NCI-H460 (cell line): ENCODE data around the gene MMAA. TPM values are rescaled to one million over a fixed set of nuclear protein-coding genes. Genes with fewer than 3 reads are reported as not detected.

Experiments used
- DNase-seq: peaks from one replicate; pipeline ENCODE4 v3.0.0-alpha.2; 2016; ENCODE audit warnings: low read depth; ENCODE audit errors: extremely low read depth
- total RNA-seq: library from RNA; depleted of rRNA; stranded (reverse); fragments of >200 nt; shearing (Covaris generic); gene quantifications from 2 replicates; pipeline ENCODE4 v1.2.3, GENCODE V29; 2014; rRNA removed

MMAA gene
- total RNA-seq, 1 experiment from 2014 or later, result 2.5 TPM

DNA sequence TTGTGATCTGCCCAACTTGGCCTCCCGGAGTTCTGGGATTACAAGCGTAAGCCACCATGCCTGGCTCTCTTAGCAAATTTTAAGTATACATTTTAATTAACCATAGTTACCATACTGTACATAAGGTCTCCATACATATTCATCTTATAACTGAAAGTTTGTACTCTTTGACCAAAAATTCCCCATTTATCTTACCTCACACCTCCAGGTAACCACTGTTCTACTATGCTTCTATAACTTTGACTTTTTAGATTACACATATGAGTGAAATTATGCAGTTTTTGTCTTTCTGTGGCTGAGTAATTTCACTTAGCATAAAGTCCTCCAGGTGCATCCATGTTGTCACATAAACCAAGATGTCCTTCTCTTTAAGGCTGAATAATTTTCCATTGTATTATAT is 78.1 kb downstream of the MMAA start:
- no peak for DNase-seq

GRCh38 chr4:145698507-145698906 is 79.3 kb downstream of the MMAA start:
- DNase-seq, result no peak

GRCh38 chr4:145703850-145704497 is 84.8 kb downstream of the MMAA start:
- no peak for DNase-seq

DNA sequence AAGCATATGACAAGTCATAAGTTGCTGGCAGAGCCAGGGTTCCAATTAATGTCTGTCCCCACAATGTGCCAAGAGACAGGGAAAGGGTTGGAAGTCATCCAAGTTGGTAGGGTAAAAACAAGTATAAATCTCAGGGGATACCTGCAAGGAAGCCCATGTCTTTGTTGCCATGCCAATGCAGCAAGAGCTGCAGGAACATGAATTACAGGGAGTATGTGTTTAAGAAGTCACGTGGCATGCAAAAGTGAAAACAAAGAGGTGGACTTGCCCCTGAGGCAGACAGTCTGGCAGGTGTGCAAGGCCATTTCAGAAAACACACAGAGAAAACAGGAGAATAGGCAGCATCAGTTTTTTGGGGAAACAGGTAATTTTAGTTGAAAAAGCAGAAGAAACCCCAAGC is 90.2 kb downstream of the MMAA start:
- DNase-seq, result no peak

Other genes starting within 250 kb of the MMAA start
- gene SMAD1, start 137.5 kb upstream of the MMAA start, total RNA-seq, result 17.4 and 23.1 TPM in 2 replicates
- gene C4orf51, start 60.8 kb downstream of the MMAA start, total RNA-seq, result not detected in 2 replicates